Stimulated activated CD4-positive, alpha-beta T cell treated with anti-CD3 and anti-CD28 coated beads, Interleukin-12 subunit alpha, Interleukin-12 subunit beta, amount 100 ng/mL, for 4 hours (primary cell): ENCODE results near the gene SLC6A7.

Experiments used
- DNase-seq: peaks from one replicate; pipeline ENCODE4 v3.0.0-alpha.2; 2020

Gene SLC6A7

GRCh38 chr5:150156027-150156368 is 33.9 kb upstream of the SLC6A7 start:
- no peak for DNase-seq

GRCh38 chr5:150156540-150156939 is 33.3 kb upstream of the SLC6A7 start:
- no peak for DNase-seq

GRCh38 chr5:150157168-150157567 is 32.7 kb upstream of the SLC6A7 start:
- DNase-seq: no peak

- DNase-seq: no peak
Measured at GRCh38 chr5:150158170-150158949, 31.5 kb upstream of the SLC6A7 start.

- DNase-seq: no peak
Measured at GRCh38 chr5:150159031-150159430, 30.8 kb upstream of the SLC6A7 start.

- DNase-seq: no peak
Measured at GRCh38 chr5:150159741-150160179, 30.1 kb upstream of the SLC6A7 start.

GRCh38 chr5:150160448-150161081 is 29.3 kb upstream of the SLC6A7 start:
- no peak for DNase-seq

GRCh38 chr5:150161242-150162141 is 28.4 kb upstream of the SLC6A7 start:
- peak; percentile 75 for DNase-seq

- DNase-seq: no peak
Measured at GRCh38 chr5:150162142-150162513, 27.7 kb upstream of the SLC6A7 start.

GRCh38 chr5:150163035-150163434 is 26.8 kb upstream of the SLC6A7 start:
- DNase-seq: no peak

- no peak for DNase-seq
Measured at GRCh38 chr5:150163547-150164059, 26.3 kb upstream of the SLC6A7 start.

GRCh38 chr5:150164211-150164980 is 25.5 kb upstream of the SLC6A7 start:
- DNase-seq: no peak

- DNase-seq: no peak
Measured at GRCh38 chr5:150166037-150166649, 23.7 kb upstream of the SLC6A7 start.

- no peak for DNase-seq
Measured at GRCh38 chr5:150166650-150167511, 23.0 kb upstream of the SLC6A7 start, which contains the start of gene CDX1. TSS of gene CDX1 (plus strand) at chr5:150166778. CDS start at chr5:150166877, 99 bp downstream.

- no peak for DNase-seq
Measured at GRCh38 chr5:150167512-150167850, 22.4 kb upstream of the SLC6A7 start.

GRCh38 chr5:150167908-150168307 is 22.0 kb upstream of the SLC6A7 start:
- DNase-seq: no peak

- no peak for DNase-seq
Measured at GRCh38 chr5:150168864-150169263, 21.0 kb upstream of the SLC6A7 start.

GRCh38 chr5:150172145-150172544 is 17.7 kb upstream of the SLC6A7 start:
- no peak for DNase-seq

- DNase-seq: no peak
Measured at GRCh38 chr5:150172556-150172955, 17.3 kb upstream of the SLC6A7 start.

GRCh38 chr5:150173161-150173560 is 16.7 kb upstream of the SLC6A7 start:
- no peak for DNase-seq

- DNase-seq: no peak
Measured at GRCh38 chr5:150174285-150174684, 15.6 kb upstream of the SLC6A7 start.
